Measurements from ENCODE around the gene APBA3. TPM values are rescaled to one million over a fixed set of nuclear protein-coding genes. Genes with fewer than 3 reads are reported as not detected.
"Not testable (repeated sequence)": the region's sequence is repeated elsewhere in the genome, so short reads cannot be mapped to it uniquely, and the experiment has no call there.

Gene APBA3
- total RNA-seq, 1 donor from 2014 or later: 33.2 TPM

- DNase-seq (ENCODE audit: low spot score): no peak
Observed at GRCh38 chr19:3771000-3771905, 9.8 kb upstream of the APBA3 start.

- no peak for DNase-seq (ENCODE audit: low spot score)
Observed at GRCh38 chr19:3770136-3770999, 8.9 kb upstream of the APBA3 start.

- no peak for DNase-seq (ENCODE audit: low spot score)
Observed at GRCh38 chr19:3769494-3769893, 8.0 kb upstream of the APBA3 start.

- DNase-seq (ENCODE audit: low spot score): no peak
Observed at GRCh38 chr19:3768748-3769099, 7.2 kb upstream of the APBA3 start.

GRCh38 chr19:3768015-3768747 lies 6.7 kb upstream of the APBA3 start:
- no peak for DNase-seq (ENCODE audit: low spot score)

- no peak for DNase-seq (ENCODE audit: low spot score)
Observed at GRCh38 chr19:3767050-3767449, 5.6 kb upstream of the APBA3 start.

- DNase-seq (ENCODE audit: low spot score): no peak
Observed at GRCh38 chr19:3766520-3766919, 5.0 kb upstream of the APBA3 start.

GRCh38 chr19:3765757-3766156 lies 4.3 kb upstream of the APBA3 start:
- DNase-seq (ENCODE audit: low spot score): not testable (repeated sequence)

- no peak for DNase-seq (ENCODE audit: low spot score)
Observed at GRCh38 chr19:3765121-3765520, 3.6 kb upstream of the APBA3 start.

GRCh38 chr19:3762501-3763459 lies 1.3 kb upstream of the APBA3 start, which contains the start of gene MRPL54:
MRPL54 (plus strand) TSS chr19:3762682; CDS start chr19:3762701, 19 bp downstream.
- DNase-seq (ENCODE audit: low spot score): peak; percentile 100

GRCh38 chr19:3762130-3762473 lies 610 bp upstream of the APBA3 start:
- DNase-seq (ENCODE audit: low spot score): no peak

GRCh38 chr19:3760871-3761361 lies 576 bp downstream of the APBA3 start:
- DNase-seq (ENCODE audit: low spot score): no peak

GRCh38 chr19:3759482-3760254 lies 1.8 kb downstream of the APBA3 start:
- no peak for DNase-seq (ENCODE audit: low spot score)

GRCh38 chr19:3758297-3758696 lies 3.2 kb downstream of the APBA3 start:
- DNase-seq (ENCODE audit: low spot score): not testable (repeated sequence)

- DNase-seq (ENCODE audit: low spot score): not testable (repeated sequence)
Observed at GRCh38 chr19:3757705-3758104, 3.8 kb downstream of the APBA3 start.

GRCh38 chr19:3753631-3754410 lies 7.7 kb downstream of the APBA3 start:
- no peak for DNase-seq (ENCODE audit: low spot score)

- DNase-seq (ENCODE audit: low spot score): no peak
Observed at GRCh38 chr19:3752492-3752891, 9.0 kb downstream of the APBA3 start.

GRCh38 chr19:3751236-3751635 lies 10.3 kb downstream of the APBA3 start:
- no peak for DNase-seq (ENCODE audit: low spot score)

- no peak for DNase-seq (ENCODE audit: low spot score)
Observed at GRCh38 chr19:3750211-3750610, 11.3 kb downstream of the APBA3 start.

Data from umbilical cord (tissue), 2 donors.